Measurements from ENCODE around the gene FIBCD1. TPM values are rescaled to one million over a fixed set of nuclear protein-coding genes. Genes with fewer than 3 reads are reported as not detected.
A peak's percentile ranks its signal among the peaks of the same experiment; 100 is the strongest.

The FIBCD1 gene
- total and polyA plus RNA-seq, 8 donors: 0.64 to 11.4 (median 1.6) TPM

DNA sequence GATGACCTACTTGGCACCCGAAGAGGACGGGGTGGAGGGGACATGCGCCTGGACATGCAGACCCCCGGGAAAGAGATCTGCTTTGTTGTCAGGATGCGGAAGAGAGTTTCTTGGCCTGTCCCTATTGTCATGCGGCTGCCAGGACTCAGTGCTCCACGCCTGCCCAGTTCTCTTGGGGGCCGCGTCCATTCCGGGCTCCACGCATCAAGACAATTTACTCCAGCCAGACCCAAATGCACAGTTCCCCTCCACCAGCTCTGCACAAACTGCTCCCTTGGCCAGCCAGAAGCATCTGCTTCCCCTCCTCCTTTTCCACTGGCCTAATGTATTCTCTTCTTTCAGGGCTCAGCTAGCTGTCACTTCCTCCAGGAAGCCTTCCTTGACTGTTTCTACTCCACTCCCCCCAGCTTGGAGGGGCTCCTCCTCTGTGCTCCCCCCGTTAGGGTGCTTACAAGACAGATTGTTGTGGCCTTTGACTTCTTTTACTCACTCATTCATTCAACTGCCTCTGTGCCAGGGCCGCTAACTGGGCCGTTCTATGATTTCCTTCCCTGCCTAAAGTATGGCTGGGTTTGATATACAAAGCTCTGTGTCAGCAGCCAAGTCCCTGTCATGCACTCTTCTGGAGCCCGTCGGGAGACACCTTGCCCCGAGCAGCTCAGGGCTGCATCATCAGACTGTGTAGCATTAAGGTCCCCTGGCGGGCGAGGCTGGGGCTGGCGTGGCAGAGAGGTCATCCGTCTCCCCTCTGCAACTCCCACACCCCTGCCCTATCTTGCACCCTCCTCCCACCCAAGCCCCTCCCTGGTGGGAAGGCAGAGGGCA is 6.6 kb downstream of the FIBCD1 start:
- Histone ChIP-seq H3K27ac (no peak overlapping the region), H3K9me3 (no peaks in the 10 kb centered on the region), H3K4me1 (peaks cover under 1 to 4% of the 10 kb centered on the region in 2 donors), H3K4me3 (no peak overlapping the region), H3K27me3 (peaks cover 18 to 83% of the 10 kb centered on the region in 2 donors), H3K36me3 (no peaks in the 10 kb centered on the region)
- ATAC-seq (peak; percentile 9), DNase-seq (peak in 3 of 4 donors; percentile 79 to 90 (median 81))
- TF ChIP-seq CTCF (IDR thresholded peaks at IDR 0.05): no peak
- intact Hi-C loops (cut with DNase I): no loop called here

DNA sequence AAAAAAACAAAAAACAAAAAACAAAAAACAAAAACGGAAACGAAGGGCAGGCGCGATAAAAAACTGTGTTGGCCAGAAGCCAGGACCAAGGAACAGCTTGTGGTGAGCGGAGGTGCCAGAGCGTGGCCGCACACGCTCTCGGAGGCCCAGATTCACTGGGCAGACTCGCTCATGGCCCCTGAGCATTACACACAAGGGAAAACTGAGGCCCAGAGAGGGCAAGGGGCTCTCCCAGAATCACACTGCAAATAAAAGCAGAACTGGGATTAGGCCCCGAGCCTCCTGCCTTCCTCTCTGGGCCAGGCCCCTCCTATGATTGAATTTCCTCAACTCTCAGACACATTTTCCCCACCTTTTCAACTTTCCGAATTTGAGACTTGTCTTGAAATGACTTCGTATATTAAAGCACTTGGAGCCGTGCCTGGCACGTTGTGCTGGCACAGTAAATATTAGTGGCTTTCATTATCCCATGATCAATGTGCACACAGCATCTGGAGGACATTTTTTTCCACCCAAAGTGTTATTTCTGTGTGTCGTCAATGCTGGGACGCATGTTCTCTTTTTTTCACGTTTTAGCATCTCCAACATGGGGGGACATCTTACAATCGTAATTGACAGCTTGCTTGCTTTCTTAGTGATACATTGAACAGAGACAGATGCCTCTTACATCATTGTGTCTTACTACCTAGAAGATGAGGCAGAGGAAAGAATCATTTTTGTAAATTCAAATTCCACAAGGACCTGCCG is 7.4 kb downstream of the FIBCD1 start:
- DNase-seq (no peak), ATAC-seq (no peak)
- H3K4me3 ChIP-seq: no peak overlapping the region
- H3K27ac ChIP-seq: no peak overlapping the region
- no peak for TF ChIP-seq CTCF (IDR thresholded peaks at IDR 0.05)
- intact Hi-C loops (cut with DNase I): no loop called here
- peaks cover 14 to 75% of the 10 kb centered on the region in 2 donors for H3K27me3 ChIP-seq
- peaks cover 0 to 4% of the 10 kb centered on the region in 2 donors for H3K4me1 ChIP-seq
- no peaks in the 10 kb centered on the region for H3K36me3 ChIP-seq
- H3K9me3 ChIP-seq: no peaks in the 10 kb centered on the region

GRCh38 chr9:130930804-130931349 is 8.2 kb downstream of the FIBCD1 start:
- H3K4me3 ChIP-seq: no peak overlapping the region
- H3K9me3 ChIP-seq: no peaks in the 10 kb centered on the region
- DNase-seq (peak in 1 of 4 donors; percentile 29), ATAC-seq (no peak)
- peaks cover 14 to 73% of the 10 kb centered on the region in 2 donors for H3K27me3 ChIP-seq
- no peaks in the 10 kb centered on the region for H3K36me3 ChIP-seq
- no peak overlapping the region for H3K27ac ChIP-seq
- no peak for TF ChIP-seq CTCF (IDR thresholded peaks at IDR 0.05)
- intact Hi-C loops (cut with DNase I): no loop called here
- peaks cover 0 to 4% of the 10 kb centered on the region in 2 donors for H3K4me1 ChIP-seq

- DNase-seq (peak in 1 of 4 donors; percentile 52), ATAC-seq (no peak)
- Histone ChIP-seq H3K27ac (no peak overlapping the region), H3K27me3 (peaks cover 8 to 73% of the 10 kb centered on the region in 2 donors), H3K9me3 (no peaks in the 10 kb centered on the region), H3K36me3 (no peaks in the 10 kb centered on the region), H3K4me1 (peaks cover 0 to 4% of the 10 kb centered on the region in 2 donors), H3K4me3 (no peak overlapping the region)
- intact Hi-C loops (cut with DNase I): no loop called here
- no peak for TF ChIP-seq CTCF (IDR thresholded peaks at IDR 0.05)
Measured at GRCh38 chr9:130930132-130930803, 8.8 kb downstream of the FIBCD1 start.
